ENCODE results near the gene TGOLN2.
"Not testable (repeated sequence)": the region's sequence is repeated elsewhere in the genome, so short reads cannot be mapped to it uniquely, and the experiment has no call there.

Gene TGOLN2

DNA sequence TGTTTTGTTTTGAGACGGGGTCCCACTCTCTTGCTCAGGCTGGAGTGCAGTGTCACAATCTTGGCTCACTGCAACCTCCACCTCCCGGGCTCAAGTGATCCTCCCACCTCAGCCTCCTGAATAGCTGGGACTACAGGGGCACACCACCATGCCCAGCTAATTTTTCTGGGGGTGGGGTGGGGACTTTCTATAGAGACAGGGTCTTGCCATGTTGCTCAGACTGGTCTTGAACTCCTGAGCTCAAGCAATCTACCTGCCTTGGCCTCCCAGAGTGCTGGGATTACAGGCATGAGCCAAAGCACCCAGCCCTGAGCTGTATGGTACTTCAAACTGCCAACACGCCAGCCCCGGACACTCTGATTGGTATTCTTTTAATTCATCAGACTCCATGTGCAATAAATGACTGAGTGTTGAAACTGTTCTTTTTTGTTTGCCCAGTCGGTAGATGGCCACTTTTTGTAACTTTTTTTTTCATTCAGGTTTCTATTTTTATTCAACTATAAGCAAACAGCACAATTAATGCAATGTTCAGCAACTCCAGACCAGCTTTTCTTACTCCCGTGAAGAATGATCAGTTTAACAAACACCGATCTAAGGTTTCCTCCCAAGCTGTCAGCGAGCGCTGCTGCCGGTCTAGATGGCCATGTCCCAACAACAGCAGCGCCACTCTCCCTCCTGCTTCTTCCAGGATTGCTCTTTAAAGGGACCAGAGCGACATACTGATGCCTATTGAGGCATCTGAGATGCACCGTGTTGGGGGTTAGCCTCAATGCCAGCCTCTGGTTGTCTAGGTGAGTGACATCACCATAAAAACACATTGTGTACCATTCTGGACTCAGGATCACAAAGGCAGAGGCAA lies 12.5 kb upstream of the TGOLN2 start:
- DNase-seq (ENCODE audit: low read depth in 2 of 2): no peak

DNA sequence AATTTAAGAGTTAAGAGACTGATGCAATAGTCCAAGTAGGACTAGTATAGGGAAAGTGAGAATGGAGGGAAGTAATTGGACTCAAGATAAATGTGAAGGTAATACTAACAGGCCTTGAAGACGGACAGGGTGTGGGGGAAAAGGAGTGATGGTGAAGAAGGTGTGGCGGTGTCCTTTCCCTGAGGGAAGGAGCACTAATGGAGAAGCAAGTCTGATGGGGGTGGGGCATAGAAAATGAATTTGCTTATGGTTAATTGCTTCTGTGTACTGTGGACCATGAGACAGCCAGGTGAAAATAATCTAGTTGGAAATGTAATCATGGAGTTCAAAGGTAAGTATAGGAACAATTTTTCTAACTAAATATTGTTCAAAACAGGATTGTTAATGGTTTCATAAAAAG lies 7.1 kb upstream of the TGOLN2 start:
- no peak for DNase-seq (ENCODE audit: low read depth in 2 of 2)

DNA sequence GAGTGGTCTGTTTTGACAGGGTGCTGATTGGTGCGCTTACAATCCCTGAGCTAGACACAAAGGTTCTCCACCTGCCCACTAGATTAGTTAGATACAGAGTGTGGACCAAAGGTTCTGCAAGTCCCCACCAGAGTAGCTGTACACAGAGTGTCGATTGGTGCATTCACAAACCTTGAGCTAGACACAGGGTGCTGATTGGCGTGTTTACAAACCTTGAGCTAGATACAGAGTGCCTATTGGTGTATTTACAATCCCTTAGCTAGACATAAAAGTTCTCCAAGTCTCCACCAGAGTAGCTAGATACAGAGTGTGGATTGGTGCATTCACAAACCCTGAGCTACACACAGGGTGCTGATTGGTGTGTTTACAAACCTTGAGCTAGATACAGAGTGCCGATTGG lies 6.1 kb upstream of the TGOLN2 start:
- DNase-seq (ENCODE audit: low read depth in 2 of 2): not testable (repeated sequence)

DNA sequence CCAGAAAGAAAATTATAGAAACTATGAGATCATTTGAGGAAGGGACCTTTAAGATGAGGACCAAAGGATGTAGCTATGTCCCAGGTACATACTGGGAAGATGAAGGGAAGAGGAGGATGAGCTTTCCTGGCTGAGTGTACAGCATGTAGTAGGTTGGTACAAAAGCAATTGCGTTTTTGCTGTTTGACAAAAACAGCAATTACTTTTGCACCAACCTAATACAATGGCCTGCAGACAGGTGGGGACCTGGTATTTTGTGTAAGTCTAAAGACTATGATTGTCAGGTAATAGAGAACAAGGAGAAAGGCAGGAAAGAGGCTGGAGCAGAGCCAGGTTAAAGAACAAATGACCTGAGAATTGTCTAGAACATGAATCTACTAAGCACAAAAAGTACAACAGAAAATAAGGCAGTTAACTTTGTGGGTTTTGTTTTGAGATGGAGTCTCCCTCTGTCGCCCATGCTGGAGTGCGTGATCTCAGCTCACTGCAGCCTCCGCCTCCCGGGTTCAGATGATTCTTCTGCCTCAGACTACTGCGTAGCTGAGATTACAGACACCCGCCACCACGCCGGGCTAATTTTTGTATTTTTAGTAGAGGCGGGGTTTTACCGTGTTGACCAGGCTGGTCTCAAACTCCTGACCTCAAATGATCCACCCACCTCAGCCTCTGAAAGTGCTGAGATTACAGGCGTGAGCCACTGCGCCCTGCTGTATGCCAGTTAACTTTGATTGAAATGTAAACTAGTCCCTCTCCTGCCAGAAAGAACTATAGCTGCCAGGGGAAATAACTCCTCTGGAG lies 3.2 kb upstream of the TGOLN2 start:
- DNase-seq (ENCODE audit: low read depth in 2 of 2): no peak

DNA sequence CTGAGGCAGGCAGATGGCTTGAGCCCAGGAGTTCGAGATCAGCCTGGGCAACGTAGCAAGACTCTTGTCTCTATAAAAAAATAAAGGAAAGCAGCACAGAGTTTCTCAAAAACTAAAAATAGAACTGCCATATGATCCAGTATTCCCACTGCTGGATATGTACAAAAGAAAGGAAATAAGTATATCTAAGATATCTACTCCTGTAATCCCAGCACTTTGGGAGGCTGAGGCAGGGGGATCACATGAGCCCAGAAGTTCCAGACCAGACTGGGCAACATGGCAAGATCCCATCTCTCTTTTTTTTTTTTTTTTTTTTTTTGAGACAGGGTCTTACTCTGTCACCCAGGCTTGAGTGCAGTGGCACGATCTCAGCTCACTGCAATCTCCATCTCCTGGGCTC lies 1.9 kb upstream of the TGOLN2 start:
- not testable (repeated sequence) for DNase-seq (ENCODE audit: low read depth in 2 of 2)

DNA sequence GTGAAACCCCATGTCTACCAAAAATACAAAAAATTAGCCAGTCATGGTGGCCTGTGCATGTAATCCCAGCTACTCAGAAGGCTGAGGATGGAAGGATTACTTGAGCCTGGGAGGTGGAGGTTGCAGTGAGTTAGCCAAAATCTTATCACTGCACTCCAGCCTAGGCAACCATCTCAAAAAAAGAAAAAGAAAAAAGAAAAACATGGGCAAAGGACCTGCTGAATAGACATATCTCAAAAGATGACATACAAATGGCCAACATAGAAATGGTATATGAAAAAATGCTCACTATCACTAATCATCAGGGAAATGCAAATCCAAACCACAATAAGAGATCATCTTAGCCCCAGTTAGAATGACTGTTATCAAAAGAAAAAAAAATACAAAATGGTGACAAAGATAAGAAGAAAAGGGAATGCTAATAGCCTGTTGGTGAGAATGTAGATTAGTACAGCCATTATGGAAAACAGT lies 1.4 kb upstream of the TGOLN2 start:
- DNase-seq (ENCODE audit: low read depth in 2 of 2): no peak

DNA sequence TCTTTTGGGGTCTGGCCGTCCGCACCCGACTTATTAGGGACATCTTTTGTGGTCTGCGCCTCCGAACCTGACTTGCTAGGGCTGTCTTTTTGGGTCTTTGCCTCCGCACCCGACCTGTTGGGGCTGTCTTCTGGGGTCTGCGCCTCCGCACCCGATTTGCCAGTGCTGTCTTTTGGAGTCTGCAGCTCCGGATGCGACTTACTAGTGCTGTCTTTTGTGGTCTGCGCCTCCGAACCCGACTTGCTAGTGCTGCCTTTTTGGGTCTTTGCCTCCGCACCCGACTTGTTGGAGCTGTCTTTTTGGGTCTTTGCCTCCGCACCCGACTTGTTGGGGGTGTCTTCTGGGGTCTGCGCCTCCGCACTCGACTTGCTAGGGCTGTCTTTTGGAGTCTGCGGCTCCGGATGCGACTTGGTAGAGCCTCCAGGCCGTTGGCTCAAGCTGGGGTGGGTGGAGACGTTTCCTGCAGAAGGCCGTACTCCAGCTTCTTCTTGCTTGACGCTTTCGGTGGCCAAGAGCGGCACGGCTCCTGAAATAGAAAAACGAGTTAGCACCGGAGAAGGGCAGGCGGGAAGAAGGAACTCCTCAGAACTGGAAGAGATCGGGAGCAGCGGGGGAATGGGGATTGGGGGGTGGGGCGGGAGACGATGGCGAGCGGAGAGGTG lies 498 bp downstream of the TGOLN2 start:
- no peak for DNase-seq (ENCODE audit: low read depth in 2 of 2)

DNA sequence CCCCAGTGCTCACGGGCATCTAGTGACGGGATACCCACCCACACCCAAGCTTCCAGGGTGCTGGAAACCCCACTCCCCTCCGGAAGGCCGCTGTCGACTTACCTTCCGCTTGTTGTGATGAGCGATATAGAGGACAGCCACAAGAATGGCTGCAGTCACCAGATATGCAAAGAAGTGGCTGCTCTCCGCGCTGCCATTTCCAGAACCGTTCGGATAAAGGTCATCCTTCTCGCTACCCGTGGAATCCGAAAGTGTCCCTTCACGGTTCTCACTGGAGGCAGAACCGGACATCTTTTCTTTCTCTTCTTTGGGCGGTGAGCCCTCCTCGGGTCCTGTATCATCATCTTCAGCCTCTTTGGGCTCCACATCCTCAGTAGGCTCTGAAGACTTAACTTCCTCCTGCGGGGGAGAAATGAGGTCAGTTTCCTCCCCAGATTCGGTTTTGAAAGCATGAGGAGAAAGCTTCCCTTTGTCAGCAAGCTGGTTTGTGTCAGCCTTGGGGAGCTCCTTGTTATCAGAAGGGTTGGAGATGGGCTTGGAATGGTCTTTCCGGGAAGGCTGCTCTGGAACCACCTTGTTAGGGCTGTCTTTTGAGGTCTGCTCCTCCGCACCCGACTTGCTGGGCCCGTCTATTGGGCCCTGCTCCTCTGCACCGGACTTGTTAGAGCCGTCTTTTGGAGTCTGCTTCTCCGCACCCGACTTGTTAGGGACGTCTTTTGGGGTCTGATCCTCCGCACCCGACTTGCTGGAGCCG lies 1.2 kb downstream of the TGOLN2 start:
- DNase-seq (ENCODE audit: low read depth in 2 of 2): no peak

DNA sequence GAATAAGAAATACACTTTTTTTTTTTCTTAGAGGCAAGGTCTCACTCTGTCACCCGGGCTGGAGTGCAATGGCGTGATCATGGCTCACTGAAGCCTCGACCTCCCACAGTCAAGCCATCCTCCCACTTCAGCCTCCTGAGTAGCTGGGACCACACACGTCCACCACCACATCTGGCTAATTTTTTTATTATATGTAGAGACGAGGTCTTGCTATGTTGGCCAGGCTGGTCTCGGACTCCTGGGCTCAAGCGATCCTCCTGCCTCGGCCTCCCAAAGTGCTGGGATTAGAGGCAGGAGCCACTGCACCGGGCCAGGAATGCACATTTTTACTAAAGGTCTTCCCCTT lies 2.4 kb downstream of the TGOLN2 start:
- DNase-seq (ENCODE audit: low read depth in 2 of 2): no peak

DNA sequence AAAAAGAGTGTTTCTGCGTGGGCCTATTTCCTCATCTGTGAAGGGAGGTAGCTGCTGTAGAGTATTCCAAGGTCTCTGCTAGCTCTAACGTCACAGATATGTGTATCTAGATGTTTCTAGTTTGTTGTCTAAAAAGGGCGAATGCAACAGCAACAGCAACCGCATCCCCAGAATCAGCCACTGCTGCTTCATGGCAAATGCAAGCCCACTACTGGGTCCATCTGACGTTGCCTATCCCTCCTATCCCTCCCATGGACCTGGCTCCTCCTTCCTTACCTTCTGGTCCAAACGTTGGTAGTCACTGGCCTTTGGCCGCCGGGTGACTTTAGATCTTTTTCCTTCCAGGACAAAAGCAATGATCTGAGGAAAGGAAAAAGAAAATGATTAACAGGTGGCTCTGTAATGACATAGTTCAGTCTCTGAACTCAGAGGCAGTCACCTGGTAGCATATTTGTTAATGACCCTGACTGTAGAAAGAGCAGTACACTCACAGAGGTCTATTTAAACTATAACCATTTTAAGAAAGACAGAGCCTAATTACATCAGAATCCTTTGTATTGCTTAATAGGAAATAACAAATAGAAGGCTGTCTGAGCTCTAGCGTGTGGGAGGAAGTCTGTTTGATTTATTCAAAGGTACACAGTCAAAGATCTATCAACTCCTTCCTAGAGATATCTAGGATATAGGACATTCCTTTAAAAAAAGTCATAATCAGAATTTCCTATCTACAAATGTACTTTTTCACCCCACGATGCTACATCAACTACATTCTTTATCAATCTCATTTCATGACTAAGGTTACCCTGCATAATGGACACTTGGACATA lies 2.9 kb downstream of the TGOLN2 start:
- no peak for DNase-seq (ENCODE audit: low read depth in 2 of 2)

DNA sequence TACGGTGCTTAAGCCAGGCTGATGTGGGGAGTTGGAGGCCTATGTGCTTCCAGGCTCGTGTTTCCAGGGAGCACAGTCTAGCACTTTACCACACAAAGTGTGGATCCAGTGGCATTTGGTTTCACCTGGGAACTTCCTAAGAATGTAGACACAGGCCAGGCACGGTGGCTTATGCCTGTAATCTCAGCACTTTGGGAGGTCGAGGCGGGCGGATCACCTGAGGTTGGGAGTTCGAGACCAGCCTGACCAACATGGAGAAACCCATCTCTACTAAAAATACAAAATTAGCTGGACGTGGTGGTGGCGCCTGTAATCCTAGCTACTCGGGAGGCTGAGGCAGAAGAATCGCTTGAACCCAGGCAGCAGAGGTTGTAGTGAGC lies 3.8 kb downstream of the TGOLN2 start:
- DNase-seq (ENCODE audit: low read depth in 2 of 2): not testable (repeated sequence)

DNA sequence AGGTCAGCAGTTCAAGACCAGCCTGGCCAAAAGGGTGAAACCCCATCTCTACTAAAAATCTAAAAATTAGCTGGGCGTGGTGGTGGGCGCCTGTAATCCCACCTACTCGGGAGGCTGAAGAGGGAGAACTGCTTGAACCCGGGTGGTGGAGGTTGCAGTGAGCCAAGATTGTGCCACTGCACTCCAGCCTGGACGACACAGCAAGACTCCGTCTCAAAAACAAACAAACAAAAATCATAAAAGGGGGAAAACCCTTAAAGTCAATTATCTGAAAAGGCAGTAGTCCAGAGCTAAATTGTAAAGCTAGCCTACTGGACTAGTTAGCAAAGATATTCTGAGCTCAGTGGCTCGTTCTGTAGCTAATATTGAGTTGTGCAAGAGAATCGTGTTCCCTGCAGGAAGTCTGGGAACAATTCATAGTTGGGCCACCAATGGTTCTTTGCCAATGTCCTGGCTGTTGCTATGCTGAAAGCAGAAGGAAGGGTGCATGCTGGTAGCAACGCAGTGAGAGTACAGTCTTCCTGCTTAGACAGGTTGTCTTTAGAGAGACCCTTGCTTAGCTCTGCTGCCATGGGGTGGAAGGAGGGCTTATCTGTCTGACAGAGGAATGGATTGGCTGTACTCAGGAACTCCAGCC lies 4.3 kb downstream of the TGOLN2 start:
- DNase-seq (ENCODE audit: low read depth in 2 of 2): no peak

DNA sequence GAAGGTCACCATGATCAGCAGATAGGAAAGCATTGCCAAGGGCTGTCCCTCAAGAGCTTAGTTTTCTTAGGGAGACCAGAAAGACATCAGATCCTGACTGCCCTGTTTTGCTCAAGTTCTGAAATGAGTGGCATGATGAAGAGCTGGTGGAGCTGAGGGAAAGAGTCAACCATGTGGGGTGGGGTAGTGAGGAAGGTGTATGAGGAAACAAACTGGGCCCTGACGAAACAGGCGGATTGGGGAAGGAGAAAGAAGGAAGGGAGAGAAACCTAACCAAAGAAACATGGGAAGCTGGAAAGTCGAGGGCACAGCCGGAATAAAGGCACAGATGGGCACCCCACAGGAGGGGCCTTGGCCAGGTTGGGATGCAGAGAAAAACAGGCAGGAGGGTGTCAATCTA lies 8.0 kb downstream of the TGOLN2 start:
- DNase-seq (ENCODE audit: low read depth in 2 of 2): no peak

DNA sequence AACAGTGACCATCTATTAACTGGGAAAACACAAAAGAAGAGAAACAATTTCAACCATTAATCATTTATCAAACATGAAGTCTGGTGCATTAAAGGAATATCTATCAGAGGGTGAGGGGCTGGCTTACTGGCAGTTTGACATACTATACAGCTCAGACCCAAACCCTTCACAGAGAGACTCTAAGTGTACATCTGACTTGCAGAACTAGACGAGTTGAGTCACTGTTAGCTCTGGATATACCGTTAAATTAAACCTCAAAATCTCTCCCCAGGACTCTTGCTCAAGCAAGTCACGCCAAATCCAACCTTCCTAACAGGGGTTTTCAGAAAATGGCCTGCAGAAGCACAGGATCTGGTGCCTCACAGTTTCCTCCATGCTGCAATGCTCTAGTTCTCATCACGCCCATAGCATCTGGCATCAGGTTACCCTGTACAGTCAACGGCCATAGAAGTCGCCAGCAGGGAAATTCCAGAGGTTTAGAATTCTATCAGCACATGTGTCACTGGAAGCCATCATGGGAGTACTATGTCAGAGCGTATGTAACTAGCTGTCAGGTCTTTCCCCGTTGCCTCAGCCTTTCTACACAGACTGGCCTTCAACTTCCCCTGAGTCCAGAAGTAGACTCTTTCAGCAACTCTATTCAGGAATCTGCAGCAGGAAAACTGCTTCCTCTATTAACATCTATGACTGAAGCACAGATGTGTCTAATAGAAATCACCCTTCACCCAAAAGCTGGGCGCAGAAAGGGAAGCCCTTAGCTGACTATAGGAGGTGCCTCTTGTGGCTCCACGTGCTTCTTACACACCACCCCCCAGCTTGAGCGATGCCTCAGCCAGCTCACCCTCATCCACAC lies 9.3 kb downstream of the TGOLN2 start:
- DNase-seq (ENCODE audit: low read depth in 2 of 2): no peak

DNA sequence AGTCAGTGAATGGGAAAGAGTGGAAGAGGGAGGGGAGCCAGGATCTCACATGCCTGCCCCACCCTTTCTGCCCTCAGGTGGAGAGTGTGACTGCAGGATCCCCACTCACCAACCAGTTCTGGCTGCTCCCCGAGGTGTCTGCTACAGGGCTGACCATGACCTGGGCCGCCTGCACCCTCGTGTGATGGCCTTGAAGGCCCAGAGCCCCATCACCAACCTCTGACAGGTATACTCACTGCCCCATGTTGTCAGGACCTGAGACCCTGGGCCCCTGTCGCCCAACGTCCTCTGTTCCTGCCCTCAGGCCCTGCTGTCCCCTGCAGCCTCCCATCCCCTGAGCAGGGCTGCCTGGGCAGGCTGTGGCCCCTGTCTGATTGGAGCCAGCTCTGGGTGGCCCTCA lies 11.9 kb downstream of the TGOLN2 start:
- DNase-seq (ENCODE audit: low read depth in 2 of 2): not testable (repeated sequence)

DNA sequence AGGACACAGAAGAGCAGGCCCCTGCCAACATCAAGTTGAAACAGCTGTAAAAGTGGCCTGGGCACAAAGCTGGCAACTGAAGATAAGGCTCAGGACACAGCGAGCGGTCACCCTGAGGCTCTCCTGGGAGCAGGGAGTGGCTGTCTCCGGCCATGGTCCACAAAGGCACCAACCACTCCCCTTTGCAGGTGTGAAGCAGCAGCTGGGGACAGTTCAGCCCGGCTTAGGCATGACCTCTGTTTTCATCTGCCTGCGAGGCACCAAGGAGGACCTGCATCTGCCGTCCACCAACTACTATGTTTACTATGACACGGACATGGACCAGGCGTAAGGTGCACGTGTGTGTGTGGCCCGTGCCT lies 12.9 kb downstream of the TGOLN2 start:
- DNase-seq (ENCODE audit: low read depth in 2 of 2): no peak

DNA sequence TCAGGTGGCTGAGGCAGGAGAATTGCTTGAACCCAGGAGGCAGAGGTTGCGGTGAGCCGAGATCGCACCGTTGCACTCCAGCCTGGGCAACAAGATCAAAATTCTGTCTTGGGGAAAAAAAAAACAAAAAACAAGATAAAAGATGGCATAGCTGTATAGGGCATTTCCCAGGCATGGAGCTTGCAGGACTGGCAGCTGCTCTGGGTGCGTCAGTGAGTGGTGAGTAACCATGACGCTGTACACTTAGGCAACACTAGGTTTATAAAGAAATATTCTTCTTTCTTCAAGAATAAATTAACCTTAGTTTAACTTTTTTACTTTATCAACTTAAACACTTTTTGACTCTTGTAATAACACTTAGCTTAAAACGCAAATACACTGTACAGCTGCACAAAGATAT lies 15.4 kb downstream of the TGOLN2 start:
- DNase-seq (ENCODE audit: low read depth in 2 of 2): no peak

DNA sequence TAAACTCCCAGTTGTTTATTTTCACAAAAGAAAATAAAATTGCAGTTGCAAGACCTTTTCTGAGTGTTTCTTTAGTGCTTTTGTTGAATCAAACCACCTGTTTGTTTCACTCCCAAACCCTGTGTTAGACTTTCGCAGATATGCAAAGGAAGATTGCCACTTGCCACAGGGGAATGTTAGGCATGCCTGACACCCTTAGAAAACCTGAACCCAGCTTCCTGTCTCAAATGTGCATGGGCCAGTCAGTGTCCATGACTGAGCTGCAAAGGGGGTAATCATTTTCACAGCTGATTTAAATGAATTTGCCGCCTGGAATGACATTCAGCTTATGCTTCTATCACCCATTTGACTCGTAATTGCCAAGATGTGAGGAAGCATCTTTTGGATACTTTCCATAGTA lies 17.5 kb downstream of the TGOLN2 start:
- no peak for DNase-seq (ENCODE audit: low read depth in 2 of 2)

DNA sequence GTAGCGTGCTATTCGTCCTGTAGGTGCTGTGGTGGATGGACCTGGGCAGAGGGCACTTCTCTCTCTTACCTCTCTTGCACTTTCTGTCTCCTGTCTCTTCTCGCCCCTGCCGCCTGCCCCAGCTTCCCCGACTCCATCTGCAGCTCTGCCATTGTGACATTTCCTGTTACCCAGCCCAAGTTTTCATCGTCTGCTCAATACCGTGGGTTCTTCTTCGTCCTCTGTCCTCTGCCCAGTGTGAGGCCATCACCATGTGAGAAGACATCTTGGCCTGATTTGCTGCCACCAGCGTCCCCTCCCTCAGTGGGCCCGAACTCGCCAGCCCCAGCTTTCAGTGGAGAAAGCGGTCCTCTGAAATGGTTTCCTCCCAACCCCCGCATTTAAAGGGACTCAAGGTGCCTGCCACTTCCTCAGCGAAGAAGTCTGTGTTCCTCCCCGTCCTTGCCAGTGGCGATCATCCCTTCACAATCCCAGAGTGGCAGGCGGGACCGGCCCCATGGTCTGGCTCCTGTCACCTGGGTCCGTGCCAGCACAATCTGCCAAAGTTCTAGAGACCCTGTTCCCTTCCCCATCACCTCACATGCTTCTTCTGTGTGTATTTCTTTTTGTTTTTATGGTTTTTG lies 18.0 kb downstream of the TGOLN2 start:
- no peak for DNase-seq (ENCODE audit: low read depth in 2 of 2)
